HTR-8/SVneo (cell line): Measurements from ENCODE around the gene TSC22D3.
"Not testable (repeated sequence)": the region's sequence is repeated elsewhere in the genome, so short reads cannot be mapped to it uniquely, and the experiment has no call there.

Experiments used
- DNase-seq: peaks from one replicate; pipeline ENCODE4 v3.0.0; 2011; ENCODE audit warnings: low spot score, mixed read lengths; ENCODE audit not compliant: insufficient read length
- FAIRE-seq: peaks from 2 replicates; lab custom pipeline; 2011; peaks lifted over from hg19 to GRCh38; lab: Jason Lieb, UNC

TSC22D3 gene

DNA sequence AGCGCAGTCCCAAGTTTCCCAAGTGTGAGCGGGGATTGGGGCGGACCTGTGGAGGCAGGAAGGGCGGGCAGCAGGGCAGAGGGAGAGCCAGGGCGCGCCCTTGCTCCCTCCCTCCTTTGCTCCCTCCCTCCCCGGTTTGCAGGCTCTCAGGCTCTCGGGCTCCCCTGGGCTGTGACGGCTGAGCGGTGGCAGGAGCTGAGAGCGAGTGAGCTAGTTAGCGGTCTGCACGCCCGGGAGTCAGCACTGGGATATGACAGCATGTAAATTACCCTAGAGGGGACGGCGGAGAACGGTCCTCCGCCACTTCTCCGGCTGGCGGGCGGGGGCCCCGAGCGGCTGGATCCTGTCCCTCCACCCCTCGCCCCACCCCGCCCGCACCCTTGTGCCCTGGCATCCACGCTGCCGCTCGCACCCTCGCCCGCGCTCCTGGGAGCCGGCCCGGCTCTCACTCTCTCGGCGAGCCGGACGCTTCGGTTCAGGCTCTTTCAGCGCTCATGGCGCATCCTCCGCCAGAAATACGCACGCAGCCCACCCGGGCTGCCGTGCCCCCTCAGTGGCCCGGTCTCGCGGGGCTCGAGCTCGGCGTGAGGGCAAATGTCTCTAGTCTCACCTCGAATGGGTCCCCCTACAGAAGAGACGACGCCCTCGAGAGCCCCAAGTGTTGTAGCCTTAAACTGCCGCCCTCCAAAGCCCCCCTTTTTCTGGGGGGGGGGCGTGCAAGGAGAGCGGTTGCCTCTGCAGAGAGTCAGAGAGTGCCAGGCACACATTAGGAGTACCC lies at the start of gene TSC22D3:
Gene TSC22D3, minus strand, starts transcription at position 54 of the 778 bp plus-strand sequence. CDS start 368 bp downstream, outside the sequence.
- DNase-seq (peak; percentile 21), FAIRE-seq (no peak)

DNA sequence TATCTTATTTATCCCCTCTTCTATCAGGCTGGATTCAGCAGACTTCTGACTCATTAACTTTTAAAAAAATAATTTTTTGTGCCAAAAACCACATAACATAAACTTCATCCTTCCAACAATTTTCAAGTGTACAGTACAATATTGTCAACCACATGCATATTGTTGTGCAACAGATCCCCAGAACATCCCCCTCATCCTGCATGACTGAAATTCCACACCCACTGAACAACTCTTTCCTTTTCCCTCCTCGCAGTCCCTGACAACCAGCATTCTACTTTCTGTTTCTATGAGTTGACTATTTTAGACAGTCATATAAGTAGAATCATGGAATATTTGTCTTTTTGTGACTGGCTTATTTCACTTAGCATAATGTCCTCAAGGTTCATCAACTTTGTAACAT lies 47.9 kb upstream of the TSC22D3 start:
- FAIRE-seq (no peak), DNase-seq (no peak)

DNA sequence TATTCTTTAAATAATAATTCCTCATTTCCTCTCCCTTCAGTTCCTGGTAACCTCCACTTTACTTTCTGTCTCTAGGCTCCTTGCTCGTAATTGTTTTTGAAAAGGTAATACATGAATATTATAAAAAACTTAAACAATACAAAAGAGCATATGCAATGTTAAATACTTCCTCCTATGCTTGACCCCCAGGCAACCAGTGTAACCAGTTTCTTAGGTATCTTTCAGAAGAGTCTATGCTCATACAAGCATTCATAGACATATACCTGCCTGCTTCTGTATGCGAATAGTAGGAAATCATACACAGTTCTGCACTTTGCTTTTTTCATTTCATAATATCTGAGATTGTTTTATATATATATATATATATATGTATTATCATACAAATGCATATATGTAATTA lies 47.5 kb upstream of the TSC22D3 start:
- DNase-seq (no peak), FAIRE-seq (no peak)

DNA sequence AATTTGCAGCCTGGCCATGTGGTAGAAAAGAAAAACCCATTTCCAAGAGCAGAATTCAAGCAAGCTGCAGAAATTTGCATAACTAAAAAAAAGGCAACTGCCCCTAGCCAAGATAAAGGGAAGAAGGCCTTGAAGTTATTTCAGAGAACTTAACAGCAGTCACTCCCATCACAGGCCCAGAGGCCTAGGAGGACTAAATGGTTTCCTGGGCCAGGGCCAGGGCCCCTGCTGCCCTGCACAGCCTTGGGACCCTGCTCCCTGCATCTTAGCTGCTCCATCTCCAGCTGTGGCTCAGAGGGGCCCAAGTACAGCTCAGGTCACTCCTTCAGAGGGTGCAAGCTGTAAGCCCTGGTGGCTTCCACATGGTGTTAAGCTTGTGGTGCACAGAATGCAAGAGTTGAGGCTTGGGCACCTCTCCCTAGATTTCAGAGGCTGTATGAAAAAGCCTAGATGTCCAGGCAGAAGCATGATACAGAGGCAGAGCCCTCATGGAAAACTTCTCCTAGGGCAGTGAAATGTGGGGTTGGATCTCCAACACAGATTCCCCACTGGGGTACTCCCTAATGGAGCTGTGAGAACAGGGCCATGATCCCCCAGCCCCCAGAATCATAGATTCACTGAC lies 43.4 kb upstream of the TSC22D3 start:
- DNase-seq (no peak), FAIRE-seq (no peak)

DNA sequence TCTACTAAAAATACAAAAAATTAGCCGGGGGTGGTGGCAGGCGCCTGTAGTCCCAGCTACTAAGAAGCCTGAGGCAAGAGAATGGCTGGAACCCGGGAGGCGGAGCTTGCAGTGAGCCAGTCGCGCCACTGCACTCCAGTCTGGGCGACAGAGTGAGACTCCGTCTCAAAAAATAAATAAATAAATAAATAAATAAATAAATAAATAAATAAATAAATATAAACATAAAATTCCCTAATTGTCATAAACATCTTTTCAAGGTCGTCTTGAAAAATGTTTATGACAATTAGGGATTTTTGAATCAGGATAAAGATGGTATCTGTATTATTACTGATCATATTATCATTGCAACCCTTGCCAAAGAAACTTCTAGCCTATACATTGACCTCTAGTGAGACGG lies 34.5 kb upstream of the TSC22D3 start:
- not testable (repeated sequence) for FAIRE-seq, DNase-seq

DNA sequence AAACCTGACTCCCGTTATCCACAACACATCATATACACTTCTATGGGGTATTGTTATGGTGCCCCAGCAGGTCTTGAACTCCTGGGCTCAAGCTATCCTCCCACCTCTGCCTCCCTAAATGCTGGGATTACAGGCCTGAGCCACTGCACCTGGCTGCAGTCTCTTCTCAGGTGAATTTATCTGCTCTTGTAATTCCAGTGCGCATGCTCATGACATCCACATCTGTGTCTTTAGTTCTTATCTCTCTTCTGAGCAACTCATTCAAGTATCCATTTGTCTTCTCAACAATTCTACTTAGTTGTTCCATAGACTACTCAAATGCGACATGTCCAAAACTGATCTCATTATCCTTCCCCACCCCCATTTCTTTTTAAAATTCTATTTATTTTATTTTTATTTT lies 29.6 kb upstream of the TSC22D3 start:
- no peak for FAIRE-seq

DNA sequence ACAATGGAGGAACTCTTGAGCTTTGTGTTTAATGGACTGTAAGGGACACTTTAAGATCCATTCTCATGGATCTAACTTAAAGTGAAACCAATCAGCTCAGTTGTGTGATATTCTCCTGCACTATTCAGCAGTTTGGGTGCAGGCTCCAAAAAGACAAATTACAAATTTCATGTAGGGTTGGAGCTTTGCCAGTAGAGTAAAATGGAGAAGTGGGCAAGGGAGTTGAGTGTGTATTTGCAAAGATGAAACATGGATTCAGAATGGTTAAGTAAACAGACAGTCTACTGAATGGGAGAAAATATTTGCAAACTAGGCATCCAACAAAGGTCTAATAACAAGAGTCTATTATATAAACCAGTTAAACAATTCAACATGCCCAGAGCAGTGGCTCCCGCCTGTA lies 28.8 kb upstream of the TSC22D3 start:
- DNase-seq (no peak), FAIRE-seq (no peak)

More for the DNA sequence above, 29.6 kb upstream of the TSC22D3 start:
- DNase-seq: no peak

DNA sequence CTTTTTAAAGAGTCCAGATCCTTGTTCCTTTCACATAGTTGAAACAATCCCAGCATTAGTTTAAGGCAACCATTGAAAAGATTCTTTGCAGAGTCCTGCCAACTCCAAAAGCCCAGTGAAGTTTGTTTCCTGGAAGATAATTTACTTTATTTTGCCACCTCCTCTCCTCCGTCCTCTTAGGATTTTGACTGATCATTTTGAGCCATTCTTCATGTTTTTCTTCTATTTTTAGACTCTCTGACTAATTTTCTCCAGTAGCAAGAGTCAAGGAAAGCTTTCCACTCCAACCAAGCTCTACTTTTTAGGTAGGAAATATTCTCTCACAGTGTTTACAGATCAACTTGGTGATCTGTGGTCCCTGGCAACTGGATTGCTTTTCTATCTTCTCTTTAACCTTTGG lies 12.2 kb upstream of the TSC22D3 start:
- FAIRE-seq (no peak), DNase-seq (no peak)

DNA sequence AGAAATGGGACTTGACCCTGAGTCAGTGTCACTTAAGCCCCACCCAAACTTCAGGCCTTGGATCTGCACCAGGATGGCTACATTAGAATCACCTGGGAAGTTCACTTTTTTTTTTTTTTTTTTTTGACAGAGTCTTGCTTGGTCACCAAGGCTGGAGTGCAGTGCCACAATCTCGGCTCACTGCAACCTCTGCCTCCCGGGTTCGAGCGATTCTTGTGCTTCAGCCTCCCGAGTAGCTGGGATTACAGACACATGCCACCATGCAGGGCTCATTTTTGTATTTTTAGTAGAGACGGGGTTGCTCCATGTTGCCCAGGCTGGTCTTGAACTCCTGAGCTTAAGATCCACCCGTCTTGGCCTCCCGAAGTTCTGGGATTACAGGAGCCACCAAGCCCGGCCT lies 4.9 kb upstream of the TSC22D3 start:
- FAIRE-seq: no peak
- DNase-seq: no peak

DNA sequence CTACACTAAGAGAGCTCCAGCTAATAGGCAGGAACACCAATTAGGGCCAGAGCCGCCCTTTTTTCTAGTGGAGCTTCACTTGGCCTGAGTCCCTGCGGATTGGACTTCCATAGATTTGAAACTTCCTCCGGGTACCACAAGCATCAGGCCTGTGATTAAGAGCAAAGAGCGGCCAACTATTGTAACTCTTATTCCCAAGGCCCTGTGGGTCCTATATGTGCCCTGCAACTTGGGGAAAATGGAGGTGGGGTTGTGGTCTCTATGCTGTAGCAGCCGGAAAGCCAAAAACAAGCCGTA lies 1.9 kb upstream of the TSC22D3 start, which contains the start of gene NCBP2L:
Gene NCBP2L, plus strand, starts transcription at position 198 of the 297 bp plus-strand sequence. CDS start 16,488 bp downstream, outside the sequence.
- no peak for DNase-seq
- FAIRE-seq: no peak

DNA sequence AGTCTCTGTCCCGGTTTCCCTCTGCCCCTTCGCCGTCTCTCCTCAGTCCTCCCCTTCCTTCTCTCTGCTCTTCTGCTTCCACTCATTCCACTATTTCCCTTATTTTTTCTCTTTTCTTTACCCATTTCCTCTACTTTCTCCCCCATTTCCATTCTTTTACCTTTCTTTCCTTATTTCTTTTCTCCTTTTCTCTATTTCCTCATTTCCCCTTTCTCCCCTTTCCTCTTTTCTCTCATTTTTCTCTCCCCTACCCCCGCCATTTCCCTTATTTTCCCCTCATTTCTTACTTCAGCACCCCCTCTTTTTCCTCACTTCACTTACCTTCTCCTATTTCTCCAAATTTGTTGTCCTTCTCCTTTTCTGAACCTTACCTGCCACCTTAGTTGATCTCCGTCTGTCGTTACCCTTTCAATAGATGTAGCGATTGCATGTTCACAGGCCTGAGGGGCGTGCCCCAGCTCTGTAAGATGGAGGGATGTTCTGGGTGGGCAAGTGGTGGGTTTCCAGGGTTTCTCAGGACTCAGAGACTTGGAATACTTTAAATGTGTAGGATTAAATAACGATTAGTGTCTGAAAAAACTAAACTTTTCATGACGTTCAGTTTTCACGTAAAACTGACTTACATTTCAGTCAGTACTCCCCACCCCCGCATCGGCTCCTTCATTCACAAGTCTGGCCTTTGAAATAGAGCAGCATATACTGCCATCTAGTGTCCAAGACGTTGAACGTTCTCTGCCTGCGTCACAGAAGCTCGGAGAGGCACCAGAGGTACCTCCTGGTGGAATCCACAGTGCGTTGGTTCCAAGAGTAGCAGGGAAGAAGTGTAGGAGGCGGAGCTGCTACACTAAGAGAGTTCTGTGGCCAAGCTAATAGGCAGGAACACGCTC lies 1.3 kb upstream of the TSC22D3 start:
- no peak for FAIRE-seq

DNA sequence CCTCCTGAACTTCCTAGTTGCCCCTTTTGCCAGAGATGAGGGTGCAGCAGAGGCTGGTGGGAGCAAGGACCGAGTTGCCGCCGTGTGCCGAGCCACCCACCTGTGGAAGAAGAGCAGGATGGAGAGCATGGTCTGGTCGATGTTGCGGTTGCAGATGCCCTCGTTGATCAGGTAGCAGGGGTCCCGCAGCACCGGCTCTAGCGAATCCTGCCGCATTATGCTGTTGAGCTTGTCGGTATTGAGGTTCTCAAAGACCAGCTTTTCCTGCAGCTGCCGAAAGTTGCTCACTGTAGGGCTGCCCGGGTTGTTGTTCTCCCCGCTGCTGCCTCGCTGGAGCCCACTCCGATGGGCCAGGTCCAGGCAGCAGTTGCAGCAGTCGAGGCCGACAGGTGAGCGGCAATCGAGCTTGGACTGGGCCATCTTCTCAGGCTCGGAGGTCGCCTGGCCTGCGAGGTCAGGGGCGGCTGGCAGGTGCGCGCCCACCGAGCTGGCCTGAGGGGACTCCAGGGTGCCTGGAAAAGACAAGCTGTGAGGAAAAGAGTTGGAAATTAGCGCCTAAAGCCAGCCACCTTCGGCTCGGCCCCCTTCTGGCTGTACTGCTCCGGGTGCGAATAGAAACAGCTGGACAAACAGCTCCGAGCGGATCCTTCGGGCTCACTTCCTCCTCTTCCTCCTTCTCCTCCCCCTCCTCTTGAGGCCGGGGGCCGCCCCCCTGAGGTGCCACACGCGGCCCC lies 420 bp downstream of the TSC22D3 start:
- FAIRE-seq (no peak), DNase-seq (no peak)

More for the DNA sequence above, 1.3 kb upstream of the TSC22D3 start:
- DNase-seq: peak; percentile 41

DNA sequence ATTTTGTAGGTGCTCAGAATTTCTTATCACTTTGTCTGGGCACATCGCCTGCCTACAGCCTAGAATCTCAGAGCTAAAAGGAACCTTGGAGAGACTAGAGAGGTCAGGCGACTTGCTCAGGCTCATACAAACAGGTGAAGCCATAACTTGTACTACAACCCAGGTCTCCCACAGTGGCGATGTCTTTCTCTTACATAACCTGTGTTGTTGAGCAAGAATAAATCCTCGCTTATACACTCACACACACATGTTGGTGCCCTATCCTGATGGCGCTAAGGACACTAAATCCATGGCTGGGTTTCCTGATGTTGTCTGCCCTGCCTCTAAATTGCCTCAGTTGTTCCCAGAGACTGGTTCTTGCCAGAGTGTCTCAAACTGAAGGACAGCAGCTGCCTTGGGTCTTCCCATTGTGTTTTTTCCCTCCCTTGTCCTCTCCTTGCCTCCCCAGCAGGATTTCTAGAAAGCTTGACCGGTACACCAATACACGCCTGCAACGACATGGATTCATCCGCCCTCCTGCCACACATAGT lies 1.6 kb downstream of the TSC22D3 start:
- DNase-seq (no peak), FAIRE-seq (no peak)

DNA sequence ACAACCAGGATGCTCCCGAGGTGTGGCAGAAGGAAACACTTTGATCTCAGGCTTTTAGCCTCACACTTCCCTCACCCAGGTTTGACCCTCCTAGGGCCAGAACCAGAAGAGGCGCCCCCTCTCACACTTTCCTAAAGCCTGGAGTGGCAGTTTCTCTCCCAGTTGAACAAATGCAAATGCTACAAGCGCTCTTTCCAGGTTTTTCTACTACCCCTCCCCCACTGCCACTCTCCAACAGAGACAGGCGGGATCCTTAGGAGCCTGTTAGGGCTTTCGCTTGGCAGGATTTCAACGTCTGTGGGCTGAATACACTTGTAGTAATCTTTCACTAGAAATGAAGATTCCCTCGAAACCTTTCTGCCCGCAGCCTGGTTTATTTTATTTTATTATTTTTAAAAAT lies 2.4 kb downstream of the TSC22D3 start:
- FAIRE-seq (no peak), DNase-seq (no peak)

DNA sequence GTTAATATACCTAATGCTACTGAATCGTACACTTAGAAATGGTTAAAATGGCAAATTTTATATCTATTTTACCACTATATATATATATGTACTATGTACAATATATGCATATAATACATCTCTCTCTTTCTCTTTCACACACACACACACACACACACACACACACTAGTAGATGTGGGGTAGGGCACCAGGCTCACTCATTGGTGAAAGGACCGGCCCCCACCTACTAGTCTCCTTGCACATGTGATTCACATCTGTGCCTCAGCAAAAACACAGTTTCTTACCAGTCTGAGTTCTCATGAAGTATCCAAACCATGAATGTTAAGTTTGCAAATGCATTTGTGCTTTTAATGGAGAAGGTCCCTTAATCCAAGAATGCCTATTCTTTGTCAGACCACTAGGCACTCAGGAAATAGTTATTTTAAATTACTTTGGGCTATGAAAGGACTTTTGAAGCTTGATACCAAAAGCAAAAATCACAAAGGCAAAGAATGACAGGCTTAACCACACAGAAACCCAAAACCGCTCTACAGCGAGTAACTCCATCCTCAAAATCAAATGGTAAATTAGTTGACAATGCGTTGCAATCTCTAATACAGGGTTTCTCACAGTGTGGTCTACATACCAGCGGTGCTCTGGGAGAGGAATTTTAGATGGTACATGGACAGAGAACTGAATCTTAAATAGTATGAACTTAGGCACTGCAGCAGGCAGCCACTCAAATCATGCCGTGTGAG lies 5.8 kb downstream of the TSC22D3 start:
- DNase-seq (no peak), FAIRE-seq (no peak)

DNA sequence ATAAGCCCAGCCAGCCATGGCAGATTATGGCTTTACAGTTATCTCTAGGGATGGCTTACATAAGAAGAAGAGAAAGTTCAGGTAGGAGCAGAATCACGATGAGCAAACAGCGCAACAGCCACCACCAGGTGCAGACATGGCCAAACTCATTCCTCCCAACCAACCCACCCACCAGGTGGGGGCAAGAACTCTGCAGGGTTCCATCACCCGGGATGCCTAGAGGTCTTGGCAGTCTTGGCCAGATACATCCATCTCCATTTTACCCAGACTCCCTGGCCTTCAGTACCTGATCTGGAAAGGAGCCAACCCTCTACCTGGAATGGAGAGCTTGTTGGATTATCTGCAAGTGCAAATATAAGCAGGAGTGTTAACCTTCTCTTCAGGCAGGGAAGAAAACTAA lies 7.5 kb downstream of the TSC22D3 start:
- FAIRE-seq (no peak), DNase-seq (no peak)

DNA sequence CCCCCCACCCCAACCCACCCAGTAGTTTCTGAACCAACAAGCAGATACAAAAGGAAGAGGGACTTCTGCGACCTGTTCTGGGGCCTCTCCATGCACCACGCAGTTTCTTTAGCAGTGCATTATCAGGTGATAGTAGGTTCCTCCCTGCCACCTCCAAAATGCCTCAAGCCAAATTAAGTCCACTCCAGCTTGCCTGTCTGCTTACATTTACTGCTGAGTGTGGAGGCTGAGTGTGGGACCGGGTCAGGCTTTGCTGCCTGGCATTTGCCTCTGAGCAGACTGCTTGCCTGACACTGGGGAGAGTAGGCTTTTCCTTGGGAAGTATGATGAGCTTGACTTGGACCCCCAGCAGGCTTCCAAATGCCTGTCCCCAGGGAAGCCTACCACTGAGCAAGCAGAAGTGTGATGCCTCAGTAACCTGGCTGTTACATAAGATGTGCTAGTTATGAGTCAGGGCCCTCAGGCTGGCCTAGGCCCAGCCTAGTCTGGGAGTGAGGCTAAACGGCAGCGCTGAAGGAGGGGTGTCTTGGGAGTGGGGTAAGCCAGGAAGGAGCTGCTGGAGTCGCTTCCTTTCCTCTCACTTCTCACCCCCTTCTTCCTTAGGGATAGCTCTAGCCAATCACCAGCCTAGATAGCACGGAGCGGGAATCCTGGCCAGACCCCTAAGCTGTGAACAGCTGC lies 9.0 kb downstream of the TSC22D3 start:
- FAIRE-seq (no peak), DNase-seq (no peak)

DNA sequence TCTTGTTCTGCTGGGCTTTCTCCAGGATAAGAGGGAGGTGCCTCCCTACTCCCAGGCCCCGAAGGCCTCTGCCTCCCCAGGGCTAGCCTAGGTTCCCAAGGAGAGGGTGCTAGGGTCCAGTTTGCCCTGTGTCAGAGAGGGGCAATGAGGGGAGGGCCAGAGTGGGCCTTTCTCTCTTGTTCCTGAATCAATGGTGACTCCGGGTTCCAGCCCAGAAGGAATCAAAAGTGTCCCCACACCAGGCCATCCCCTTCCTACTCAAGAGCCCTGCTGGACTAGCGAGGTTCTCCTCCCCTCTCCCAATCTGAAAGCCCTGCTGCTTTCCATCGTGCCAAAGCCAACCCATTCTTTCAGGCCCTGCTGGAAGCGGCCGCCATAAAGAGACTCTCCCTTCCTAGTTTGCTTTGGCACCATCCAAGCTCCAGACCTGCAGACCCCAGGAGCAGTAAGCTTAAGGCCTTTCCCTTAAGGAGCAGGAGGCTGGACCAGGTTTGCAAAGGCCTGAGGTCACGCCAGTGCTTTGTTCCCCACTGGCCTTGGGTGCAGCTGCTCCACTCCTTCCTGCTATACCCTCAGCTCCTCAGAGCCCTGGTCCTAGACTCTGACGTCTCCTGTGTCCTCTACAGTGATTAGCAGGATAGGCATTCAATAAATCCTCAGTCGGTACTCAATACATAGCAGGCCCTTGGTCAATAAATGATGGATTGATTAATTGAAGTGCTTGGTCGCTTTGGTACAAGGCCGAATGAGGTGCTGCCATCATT lies 10.6 kb downstream of the TSC22D3 start:
- no peak for FAIRE-seq
- DNase-seq: no peak
